K562 (cell line): Measurements from ENCODE around the gene LGI4. TPM values are rescaled to one million over a fixed set of nuclear protein-coding genes. Genes with fewer than 3 reads are reported as not detected.

ENCODE experiments used
- ADNP ChIP-seq: fragments of 200-800 bp; sonication (Bioruptor generic); IDR thresholded peaks from 2 replicates; pipeline ENCODE4 v1.6.1; 2016; ENCODE audit warnings: missing genetic modification characterization, missing compliant biosample characterization
- ARNT ChIP-seq, 2 experiments: fragments of 450-650 bp; IDR thresholded peaks; 2 replicates each; pipeline ENCODE4 v1.6.1; 2016; ENCODE audit warnings: mild to moderate bottlenecking in 1 of 2
- BRD9 ChIP-seq: fragments of 450-650 bp; IDR thresholded peaks from 2 replicates; pipeline ENCODE4 v1.6.1; 2018; ENCODE audit warnings: low read depth; ENCODE audit not compliant: partially characterized antibody
- ILF3 ChIP-seq: fragments of 450-650 bp; IDR thresholded peaks from 2 replicates; pipeline ENCODE4 v1.6.1; 2018; ENCODE audit warnings: antibody characterized with exemption, mild to moderate bottlenecking, moderate library complexity, borderline replicate concordance
- JUNB ChIP-seq: fragments of 450-650 bp; formaldehyde crosslinking; conservative IDR thresholded peaks from 2 replicates; pipeline ENCODE4 v1.4.0; 2020; ENCODE audit warnings: mild to moderate bottlenecking
- KDM1A ChIP-seq, 2 experiments: fragments of 450-650 bp; IDR thresholded peaks; 2 replicates each; pipeline ENCODE4 v1.6.1; 2016; ENCODE audit warnings: mild to moderate bottlenecking in 2 of 2
- MAZ ChIP-seq, 2 experiments: fragments of 450-650 bp in 1 of 2; sonication (generic) in 1 of 2; formaldehyde crosslinking; IDR thresholded peaks in 1 of 2; conservative IDR thresholded peaks in 1 of 2; 2 replicates each; pipeline versions ENCODE4 v1.4.0 to v1.5.0; 2020; ENCODE audit warnings: mild to moderate bottlenecking in 1 of 2, missing genetic modification reagents in 1 of 2
- MECOM ChIP-seq: fragments of 250-450 bp; sonication (Bioruptor Pico); IDR thresholded peaks from 2 replicates; pipeline ENCODE4 v1.8.0; 2022; ENCODE audit warnings: inconsistent platforms
- MTA3 ChIP-seq: fragments of 450-650 bp; formaldehyde crosslinking; IDR thresholded peaks from 2 replicates; pipeline ENCODE4 v1.6.1; 2017; ENCODE audit warnings: mild to moderate bottlenecking, borderline replicate concordance
- NFIX ChIP-seq: fragments of 250-450 bp; sonication (Bioruptor Pico); IDR thresholded peaks from 2 replicates; pipeline ENCODE4 v1.4.0; 2020; ENCODE audit warnings: low read depth, mild to moderate bottlenecking, moderate library complexity
- PHF20 ChIP-seq: fragments of 450-650 bp; IDR thresholded peaks from 2 replicates; pipeline ENCODE4 v1.6.1; 2018; ENCODE audit not compliant: partially characterized antibody
- POLR2AphosphoS5 ChIP-seq: IDR thresholded peaks from 2 replicates; pipeline ENCODE4 v1.6.1; 2011; ENCODE audit warnings: mild to moderate bottlenecking, low read depth, low read length, moderate library complexity; ENCODE audit not compliant: control insufficient read depth, insufficient read depth
- POLR3G ChIP-seq: IDR thresholded peaks from 2 replicates; pipeline ENCODE4 v1.6.1; 2011; ENCODE audit not compliant: insufficient read length, insufficient replicate concordance; ENCODE audit errors: extremely low read depth
- RUNX1 ChIP-seq: sonication (generic); IDR thresholded peaks from 2 replicates; pipeline ENCODE4 v1.6.1; 2016; ENCODE audit warnings: antibody characterized with exemption, low read depth
- SRF ChIP-seq, 2 experiments: fragments of 250-450, 450-650 bp in 1 of 2; sonication (Bioruptor Pico) in 1 of 2; sonication (generic) in 1 of 2; formaldehyde crosslinking; IDR thresholded peaks; 2 replicates each; pipeline versions ENCODE4 v1.5.0 to v1.5.1; 2020 to 2022; ENCODE audit warnings: mild to moderate bottlenecking in 1 of 2, missing genetic modification reagents in 1 of 2
- TOE1 ChIP-seq, 2 experiments: fragments of 450-650 bp in 1 of 2; sonication (generic) in 1 of 2; formaldehyde crosslinking in 1 of 2; IDR thresholded peaks; 2 replicates each; pipeline versions ENCODE4 v1.7.1 to v1.8.0; 2016 to 2022; ENCODE audit warnings: borderline replicate concordance in 2 of 2, mild to moderate bottlenecking in 2 of 2, antibody characterized with exemption in 1 of 2, inconsistent platforms in 1 of 2, low read depth in 1 of 2, missing genetic modification reagents in 1 of 2, moderate library complexity in 1 of 2
- ZNF212 ChIP-seq: fragments of 450-650 bp; formaldehyde crosslinking; IDR thresholded peaks from 2 replicates; pipeline ENCODE4 v1.4.0; 2020; ENCODE audit warnings: mild to moderate bottlenecking
- polyA plus RNA-seq, 8 experiments: library from polyadenylated mRNA; depleted of rRNA in 4 of 8; stranded (reverse) in 5 of 8; unstranded in 3 of 8; fragments of >200 nt; fragmentation: Nextera tagmentation in 2 of 8; fragmentation: Illumina TruSeq in 1 of 8; extraction: Ambion mirVana in 2 of 8; extraction: Trizol in 1 of 8; gene quantifications; 2 replicates each; pipeline versions ENCODE4 v1.2.1 to v1.2.3, GENCODE V29; 2011 to 2014; ENCODE audit warnings: inconsistent platforms in 1 of 8, missing spikeins in 1 of 8
- total RNA-seq, 7 experiments: library from RNA; depleted of rRNA in 6 of 7; stranded (reverse); fragments of >200 nt in 6 of 7; fragmentation: Illumina TruSeq in 2 of 7; extraction: Trizol in 2 of 7; gene quantifications; 2 replicates each; pipeline versions ENCODE4 v1.2.1 to v1.2.3, GENCODE V29; 2011 to 2021; ENCODE audit warnings: low replicate concordance in 1 of 7
- TF ChIP-seq, protein P1 (sequence below): sonication (generic); formaldehyde crosslinking; IDR thresholded peaks from 2 replicates; pipeline ENCODE4 v1.8.0; 2022; ENCODE audit warnings: mild to moderate bottlenecking, missing genetic modification reagents
- TF ChIP-seq, protein P2 (sequence below), 2 experiments: fragments of 450-650 bp; IDR thresholded peaks; 2 replicates each; pipeline ENCODE4 v1.6.1; 2016
- TF ChIP-seq, protein P3 (sequence below), 2 experiments: fragments of 450-650 bp; conservative IDR thresholded peaks; 2 replicates each; pipeline ENCODE4 v1.6.1; 2017; ENCODE audit warnings: mild to moderate bottlenecking in 2 of 2, moderate library complexity in 2 of 2

The LGI4 gene
- total and polyA plus RNA-seq, 9 of the 15 experiments (the other 6 are each of a cell fraction or from before 2014, with no cell fraction given) = 0.14 to 0.30 (median 0.24) TPM; not detected in 4

DNA sequence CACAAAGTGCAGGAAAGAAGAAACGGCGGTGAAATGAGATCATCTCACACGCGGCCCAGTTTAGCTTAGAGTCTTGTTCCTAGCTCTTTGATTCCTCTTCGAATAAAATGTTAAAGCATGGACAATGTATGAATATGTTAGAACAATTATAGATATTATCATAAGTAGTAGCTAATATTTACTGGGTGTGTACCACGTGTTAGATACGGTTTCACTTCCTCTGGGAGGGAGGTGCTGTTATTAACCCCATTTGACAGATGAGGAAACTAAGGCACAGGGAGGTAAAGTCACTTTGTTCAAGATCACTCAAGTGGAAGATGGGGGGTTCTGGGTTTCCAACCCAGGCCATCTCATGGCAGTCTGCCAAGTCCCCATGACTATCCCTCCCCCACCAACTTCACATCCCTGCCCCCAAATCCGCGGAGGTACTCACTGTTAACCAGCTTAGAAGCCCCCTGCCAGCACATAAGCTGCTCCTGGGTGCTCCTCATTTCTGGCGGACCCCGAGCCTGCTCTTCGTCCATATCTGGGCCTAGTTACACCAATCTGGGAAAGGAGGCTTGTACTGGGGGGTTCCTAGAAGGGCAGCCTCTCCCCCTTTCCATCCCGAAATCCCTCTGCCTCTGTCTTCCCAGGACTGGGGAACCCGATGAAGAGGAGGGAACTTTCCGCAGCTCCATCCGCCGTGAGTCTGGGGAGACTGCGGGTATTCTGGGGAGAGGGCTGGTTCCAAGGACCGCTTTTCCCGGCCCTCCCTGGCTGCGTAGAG is 7.2 kb upstream of the LGI4 start (continued):
- TF ChIP-seq, protein P1, sequence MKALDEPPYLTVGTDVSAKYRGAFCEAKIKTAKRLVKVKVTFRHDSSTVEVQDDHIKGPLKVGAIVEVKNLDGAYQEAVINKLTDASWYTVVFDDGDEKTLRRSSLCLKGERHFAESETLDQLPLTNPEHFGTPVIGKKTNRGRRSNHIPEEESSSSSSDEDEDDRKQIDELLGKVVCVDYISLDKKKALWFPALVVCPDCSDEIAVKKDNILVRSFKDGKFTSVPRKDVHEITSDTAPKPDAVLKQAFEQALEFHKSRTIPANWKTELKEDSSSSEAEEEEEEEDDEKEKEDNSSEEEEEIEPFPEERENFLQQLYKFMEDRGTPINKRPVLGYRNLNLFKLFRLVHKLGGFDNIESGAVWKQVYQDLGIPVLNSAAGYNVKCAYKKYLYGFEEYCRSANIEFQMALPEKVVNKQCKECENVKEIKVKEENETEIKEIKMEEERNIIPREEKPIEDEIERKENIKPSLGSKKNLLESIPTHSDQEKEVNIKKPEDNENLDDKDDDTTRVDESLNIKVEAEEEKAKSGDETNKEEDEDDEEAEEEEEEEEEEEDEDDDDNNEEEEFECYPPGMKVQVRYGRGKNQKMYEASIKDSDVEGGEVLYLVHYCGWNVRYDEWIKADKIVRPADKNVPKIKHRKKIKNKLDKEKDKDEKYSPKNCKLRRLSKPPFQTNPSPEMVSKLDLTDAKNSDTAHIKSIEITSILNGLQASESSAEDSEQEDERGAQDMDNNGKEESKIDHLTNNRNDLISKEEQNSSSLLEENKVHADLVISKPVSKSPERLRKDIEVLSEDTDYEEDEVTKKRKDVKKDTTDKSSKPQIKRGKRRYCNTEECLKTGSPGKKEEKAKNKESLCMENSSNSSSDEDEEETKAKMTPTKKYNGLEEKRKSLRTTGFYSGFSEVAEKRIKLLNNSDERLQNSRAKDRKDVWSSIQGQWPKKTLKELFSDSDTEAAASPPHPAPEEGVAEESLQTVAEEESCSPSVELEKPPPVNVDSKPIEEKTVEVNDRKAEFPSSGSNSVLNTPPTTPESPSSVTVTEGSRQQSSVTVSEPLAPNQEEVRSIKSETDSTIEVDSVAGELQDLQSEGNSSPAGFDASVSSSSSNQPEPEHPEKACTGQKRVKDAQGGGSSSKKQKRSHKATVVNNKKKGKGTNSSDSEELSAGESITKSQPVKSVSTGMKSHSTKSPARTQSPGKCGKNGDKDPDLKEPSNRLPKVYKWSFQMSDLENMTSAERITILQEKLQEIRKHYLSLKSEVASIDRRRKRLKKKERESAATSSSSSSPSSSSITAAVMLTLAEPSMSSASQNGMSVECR (CRISPR knock-in tag) = 0 out of 2 replicates have a peak, but pooled peaks have one; percentile 14
- peak; percentile 90 for TF ChIP-seq ADNP (tag)
- peak; percentile 73 to 88 for TF ChIP-seq KDM1A (IDR thresholded peaks at IDR 0.05)
- TF ChIP-seq JUNB (CRISPR knock-in tag) = no peak
- TF ChIP-seq MECOM (CRISPR knock-in tag) = 0 out of 2 replicates have a peak, but pooled peaks have one; percentile 33
- 0 out of 2 replicates have a peak, but pooled peaks have one; percentile 26 for TF ChIP-seq NFIX (CRISPR knock-in tag)
- TF ChIP-seq POLR3G = no peak
- TF ChIP-seq SRF (CRISPR knock-in tag; IDR thresholded peaks at IDR 0.05) = no peak
- TF ChIP-seq PHF20 = peak; percentile 15
- TF ChIP-seq ZNF212 (CRISPR knock-in tag) = no peak
- TF ChIP-seq, protein P2, sequence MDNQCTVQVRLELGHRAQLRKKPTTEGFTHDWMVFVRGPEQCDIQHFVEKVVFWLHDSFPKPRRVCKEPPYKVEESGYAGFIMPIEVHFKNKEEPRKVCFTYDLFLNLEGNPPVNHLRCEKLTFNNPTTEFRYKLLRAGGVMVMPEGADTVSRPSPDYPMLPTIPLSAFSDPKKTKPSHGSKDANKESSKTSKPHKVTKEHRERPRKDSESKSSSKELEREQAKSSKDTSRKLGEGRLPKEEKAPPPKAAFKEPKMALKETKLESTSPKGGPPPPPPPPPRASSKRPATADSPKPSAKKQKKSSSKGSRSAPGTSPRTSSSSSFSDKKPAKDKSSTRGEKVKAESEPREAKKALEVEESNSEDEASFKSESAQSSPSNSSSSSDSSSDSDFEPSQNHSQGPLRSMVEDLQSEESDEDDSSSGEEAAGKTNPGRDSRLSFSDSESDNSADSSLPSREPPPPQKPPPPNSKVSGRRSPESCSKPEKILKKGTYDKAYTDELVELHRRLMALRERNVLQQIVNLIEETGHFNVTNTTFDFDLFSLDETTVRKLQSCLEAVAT (IDR thresholded peaks at IDR 0.05) = no peak
- TF ChIP-seq TOE1 (IDR thresholded peaks at IDR 0.05; ENCODE audit: borderline replicate concordance) = no peak
- no peak for TF ChIP-seq TOE1 (CRISPR knock-in tag; IDR thresholded peaks at IDR 0.05; ENCODE audit: borderline replicate concordance, low read depth)
- TF ChIP-seq, protein P3, sequence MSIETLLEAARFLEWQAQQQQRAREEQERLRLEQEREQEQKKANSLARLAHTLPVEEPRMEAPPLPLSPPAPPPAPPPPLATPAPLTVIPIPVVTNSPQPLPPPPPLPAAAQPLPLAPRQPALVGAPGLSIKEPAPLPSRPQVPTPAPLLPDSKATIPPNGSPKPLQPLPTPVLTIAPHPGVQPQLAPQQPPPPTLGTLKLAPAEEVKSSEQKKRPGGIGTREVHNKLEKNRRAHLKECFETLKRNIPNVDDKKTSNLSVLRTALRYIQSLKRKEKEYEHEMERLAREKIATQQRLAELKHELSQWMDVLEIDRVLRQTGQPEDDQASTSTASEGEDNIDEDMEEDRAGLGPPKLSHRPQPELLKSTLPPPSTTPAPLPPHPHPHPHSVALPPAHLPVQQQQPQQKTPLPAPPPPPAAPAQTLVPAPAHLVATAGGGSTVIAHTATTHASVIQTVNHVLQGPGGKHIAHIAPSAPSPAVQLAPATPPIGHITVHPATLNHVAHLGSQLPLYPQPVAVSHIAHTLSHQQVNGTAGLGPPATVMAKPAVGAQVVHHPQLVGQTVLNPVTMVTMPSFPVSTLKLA (conservative IDR thresholded peaks at IDR 0.05) = peak; percentile 43 to 51; a peak in 2 of 4 replicates
- TF ChIP-seq POLR2AphosphoS5 = no peak
- TF ChIP-seq MTA3 = 0 out of 2 replicates have a peak, but pooled peaks have one; percentile 19
- TF ChIP-seq MAZ (CRISPR knock-in tag; conservative IDR thresholded peaks at IDR 0.05 in 1 of 2, IDR thresholded peaks at IDR 0.05 in 1 of 2) = no peak
- no peak for TF ChIP-seq ARNT (IDR thresholded peaks at IDR 0.05)
- TF ChIP-seq RUNX1 = no peak
- TF ChIP-seq ILF3 = no peak
- TF ChIP-seq BRD9 = no peak
